Measurements from ENCODE around the gene SCEL. TPM values are rescaled to one million over a fixed set of nuclear protein-coding genes. Genes with fewer than 3 reads are reported as not detected.
"Not testable (repeated sequence)": the region's sequence is repeated elsewhere in the genome, so short reads cannot be mapped to it uniquely, and the experiment has no call there.

Gene SCEL
- polyA plus RNA-seq, 2 of the 4 experiments (the other 2 are of a cell fraction), result 0.06 to 1.4 TPM

DNA sequence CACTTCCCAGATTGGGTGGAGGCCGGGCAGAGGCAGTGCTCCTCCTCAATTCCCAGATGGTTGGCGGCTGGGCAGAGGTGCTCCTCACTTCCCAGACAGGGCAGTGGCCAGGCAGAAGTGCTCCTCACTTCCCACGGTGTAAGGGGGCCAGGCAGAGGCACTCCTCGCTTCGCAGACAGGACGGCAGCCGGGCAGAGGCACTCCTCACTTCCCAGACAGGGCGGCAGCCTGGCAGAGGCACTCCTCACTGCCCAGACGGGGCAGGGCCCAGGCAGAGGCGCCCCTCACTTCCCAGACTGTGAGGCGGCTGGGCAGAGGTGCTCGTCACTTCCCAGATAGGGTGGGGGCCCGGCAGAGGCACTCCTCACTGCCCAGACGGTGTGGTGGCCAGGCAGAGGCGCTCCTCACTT, 125.3 kb downstream of the SCEL start:
- no peak overlapping the region for H3K4me2 ChIP-seq
- no peak for FAIRE-seq
- H3K4me1 ChIP-seq, result no peaks in the 10 kb centered on the region
- no peak for DNase-seq (ENCODE audit: low read depth in 1 of 2, low spot score in 1 of 2)
- ATAC-seq, result no peak
- ChIA-PET CTCF (no interaction called here), POLR2A (no interaction called here)
- no peak overlapping the region for H3K27ac ChIP-seq
- H3K9me3 ChIP-seq, result no peaks in the 10 kb centered on the region
- no peak for TF ChIP-seq CBX8 (IDR thresholded peaks at IDR 0.05)
- 14% methylated on average over 1 of the region's 15 CpGs for WGBS (ENCODE audit: missing lambda C conversion rate)
- no peak overlapping the region for H3K4me3 ChIP-seq

DNA sequence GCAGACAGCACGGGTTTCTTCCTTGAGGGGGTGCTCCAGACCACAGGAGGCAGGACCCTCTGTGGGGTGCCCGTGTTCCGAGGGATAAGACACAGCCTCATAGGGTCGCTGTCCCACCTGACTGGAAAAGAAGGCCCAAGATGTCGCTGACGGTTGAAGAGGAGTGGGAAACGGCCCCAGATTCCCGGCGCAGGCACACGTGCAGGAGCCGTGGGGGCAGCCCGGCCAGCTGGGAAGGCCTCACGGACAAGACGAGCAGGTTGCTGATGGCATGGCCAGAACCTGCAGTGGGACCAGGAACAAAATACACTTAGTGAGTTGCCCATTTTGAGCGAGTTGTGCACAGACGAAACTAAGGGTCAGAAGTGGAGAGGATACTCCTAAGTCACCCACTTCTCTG, 126.8 kb downstream of the SCEL start:
- CTCF ChIA-PET; H3K9me3 ChIP-seq; H3K27ac ChIP-seq; H3K4me3 ChIP-seq; DNase-seq (ENCODE audit: low read depth in 1 of 2, low spot score in 1 of 2); POLR2A ChIA-PET; ATAC-seq; H3K4me2 ChIP-seq; FAIRE-seq; H3K4me1 ChIP-seq: not testable (repeated sequence)
- WGBS (ENCODE audit: missing lambda C conversion rate), result 38% methylated on average over 7 of the region's 16 CpGs

DNA sequence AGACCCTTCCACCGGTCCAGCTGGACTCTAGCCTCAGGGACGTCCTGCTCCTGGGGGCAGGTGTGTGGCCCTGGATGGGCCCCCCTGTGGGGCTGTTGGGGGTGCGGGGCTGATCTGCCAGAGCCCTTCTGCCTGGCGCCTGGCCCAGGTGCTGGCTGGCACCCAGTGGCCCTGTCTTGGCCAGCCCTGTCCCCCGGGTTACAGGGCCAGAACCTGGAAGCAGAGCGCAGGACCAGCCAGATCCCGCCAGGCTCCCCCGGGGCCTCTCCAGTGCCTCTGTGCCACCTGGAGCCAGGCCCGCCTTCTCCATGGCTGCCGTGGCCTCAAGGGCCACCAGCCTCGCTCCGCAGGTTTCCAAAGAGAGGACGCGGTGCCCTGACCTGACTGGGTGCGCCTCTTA, 127.3 kb downstream of the SCEL start:
- H3K4me1 ChIP-seq; POLR2A ChIA-PET; H3K4me2 ChIP-seq; H3K4me3 ChIP-seq; FAIRE-seq; H3K9me3 ChIP-seq; DNase-seq (ENCODE audit: low read depth in 1 of 2, low spot score in 1 of 2); ATAC-seq; CTCF ChIA-PET; H3K27ac ChIP-seq: not testable (repeated sequence)
- no CpG with 5 or more reads among the region's 15 CpGs for WGBS (ENCODE audit: missing lambda C conversion rate)

DNA sequence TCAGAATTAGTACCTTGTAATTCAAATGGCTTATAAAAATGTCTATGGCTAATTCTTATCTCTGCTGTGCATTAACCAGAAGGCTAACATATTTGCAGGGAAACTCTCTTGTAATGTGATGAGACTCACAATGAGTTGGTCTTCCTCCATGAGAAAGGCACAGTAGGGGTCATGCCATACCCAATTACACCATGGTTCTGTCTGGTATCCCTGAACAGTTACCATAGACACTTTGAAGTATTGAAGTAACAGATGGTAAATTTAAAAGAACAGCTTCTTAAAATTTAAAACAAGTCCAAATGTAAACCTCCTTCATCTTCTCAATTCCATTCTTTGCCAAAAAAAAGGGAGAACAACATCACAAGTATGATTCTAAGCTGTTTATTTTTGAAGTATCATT, 139.3 kb downstream of the SCEL start:
- DNase-seq (ENCODE audit: low read depth in 1 of 2, low spot score in 1 of 2) (no peak), FAIRE-seq (no peak), ATAC-seq (no peak)
- POLR2A ChIA-PET, result no interaction called here
- H3K27ac ChIP-seq, result no peak overlapping the region
- H3K4me2 ChIP-seq, result no peak overlapping the region
- CTCF ChIA-PET, result no interaction called here
- H3K4me1 ChIP-seq, result no peaks in the 10 kb centered on the region
- H3K9me3 ChIP-seq, result no peaks in the 10 kb centered on the region
- no peak overlapping the region for H3K4me3 ChIP-seq
- TF ChIP-seq ZC3H11A (IDR thresholded peaks at IDR 0.05) (no peak), ESRRA (IDR thresholded peaks at IDR 0.05; ENCODE audit: borderline replicate concordance, low read length) (no peak), BHLHE40 (IDR thresholded peaks at IDR 0.05; ENCODE audit: low read depth, low read length) (no peak), HOXB13 (CRISPR knock-in tag; IDR thresholded peaks at IDR 0.05; ENCODE audit: low read depth) (no peak), RCOR1 (IDR thresholded peaks at IDR 0.05; ENCODE audit: low read depth, low read length) (no peak), CBX2 (IDR thresholded peaks at IDR 0.05; ENCODE audit: borderline replicate concordance, low read depth) (no peak), EHF (CRISPR knock-in tag; IDR thresholded peaks at IDR 0.05) (no peak)
- TF ChIP-seq, protein P1, sequence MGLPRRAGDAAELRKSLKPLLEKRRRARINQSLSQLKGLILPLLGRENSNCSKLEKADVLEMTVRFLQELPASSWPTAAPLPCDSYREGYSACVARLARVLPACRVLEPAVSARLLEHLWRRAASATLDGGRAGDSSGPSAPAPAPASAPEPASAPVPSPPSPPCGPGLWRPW (IDR thresholded peaks at IDR 0.05), result no peak

DNA sequence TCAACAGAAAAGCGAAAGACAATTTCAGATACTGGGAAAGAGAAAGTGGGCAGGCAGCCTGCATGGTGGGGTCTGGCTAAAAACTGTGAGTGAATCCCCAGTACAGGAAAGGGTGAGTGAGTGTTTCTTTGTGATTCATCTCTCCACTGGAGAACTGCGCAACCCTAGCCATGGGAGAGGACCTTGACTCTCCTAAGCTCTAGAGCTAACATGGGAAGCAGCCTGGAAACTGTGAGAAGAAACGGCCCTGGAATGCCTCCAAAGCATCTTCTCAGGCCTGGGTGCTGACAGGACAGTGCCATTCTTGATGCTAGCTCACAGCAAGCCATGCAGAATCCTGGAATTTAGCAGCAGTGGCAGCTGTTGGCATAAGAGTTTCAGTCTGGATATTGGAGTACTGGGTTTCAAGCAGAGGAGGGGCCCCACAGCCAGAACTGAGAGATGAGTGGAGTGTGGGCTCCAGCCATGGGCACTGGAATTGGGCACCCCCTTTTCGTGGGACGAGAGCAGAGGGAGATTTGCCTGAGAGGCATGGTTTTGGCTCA, 143.3 kb downstream of the SCEL start:
- Histone ChIP-seq H3K9me3 (no peaks in the 10 kb centered on the region), H3K4me2 (no peak overlapping the region), H3K4me1 (no peaks in the 10 kb centered on the region), H3K4me3 (no peak overlapping the region), H3K27ac (no peak overlapping the region)
- WGBS (ENCODE audit: missing lambda C conversion rate), result 0% methylated on average over 3 of the region's 5 CpGs
- POLR2A ChIA-PET, result no interaction called here
- ATAC-seq, result no peak; a peak in 1 of 6 replicates
- FAIRE-seq, result no peak
- DNase-seq (ENCODE audit: low read depth in 1 of 2, low spot score in 1 of 2), result no peak
- CTCF ChIA-PET, result no interaction called here
- TF ChIP-seq GATA3 (IDR thresholded peaks at IDR 0.05; ENCODE audit: borderline replicate concordance), result no peak
- no peak for TF ChIP-seq EHMT2 (IDR thresholded peaks at IDR 0.05; ENCODE audit: low read depth)
- TF ChIP-seq, protein P2, sequence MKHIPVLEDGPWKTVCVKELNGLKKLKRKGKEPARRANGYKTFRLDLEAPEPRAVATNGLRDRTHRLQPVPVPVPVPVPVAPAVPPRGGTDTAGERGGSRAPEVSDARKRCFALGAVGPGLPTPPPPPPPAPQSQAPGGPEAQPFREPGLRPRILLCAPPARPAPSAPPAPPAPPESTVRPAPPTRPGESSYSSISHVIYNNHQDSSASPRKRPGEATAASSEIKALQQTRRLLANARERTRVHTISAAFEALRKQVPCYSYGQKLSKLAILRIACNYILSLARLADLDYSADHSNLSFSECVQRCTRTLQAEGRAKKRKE (CRISPR knock-in tag; IDR thresholded peaks at IDR 0.05; ENCODE audit: low read depth), result no peak
- no peak for TF ChIP-seq NFE2L2 (conservative IDR thresholded peaks at IDR 0.05; ENCODE audit: low read length)
- TF ChIP-seq, protein P3, sequence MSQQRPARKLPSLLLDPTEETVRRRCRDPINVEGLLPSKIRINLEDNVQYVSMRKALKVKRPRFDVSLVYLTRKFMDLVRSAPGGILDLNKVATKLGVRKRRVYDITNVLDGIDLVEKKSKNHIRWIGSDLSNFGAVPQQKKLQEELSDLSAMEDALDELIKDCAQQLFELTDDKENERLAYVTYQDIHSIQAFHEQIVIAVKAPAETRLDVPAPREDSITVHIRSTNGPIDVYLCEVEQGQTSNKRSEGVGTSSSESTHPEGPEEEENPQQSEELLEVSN (IDR thresholded peaks at IDR 0.05; ENCODE audit: borderline replicate concordance, low read depth), result no peak
- TF ChIP-seq FOXS1 (CRISPR knock-in tag; IDR thresholded peaks at IDR 0.05), result no peak
- no peak for TF ChIP-seq KDM1A (IDR thresholded peaks at IDR 0.05; ENCODE audit: low read depth)
- no peak for TF ChIP-seq ZNF302 (CRISPR knock-in tag; IDR thresholded peaks at IDR 0.05)
- no peak for TF ChIP-seq RAD21 (conservative IDR thresholded peaks at IDR 0.05 in 1 of 2, IDR thresholded peaks at IDR 0.05 in 1 of 2)
- no peak for TF ChIP-seq RARB (CRISPR knock-in tag; IDR thresholded peaks at IDR 0.05)
- no peak for TF ChIP-seq PHF8 (IDR thresholded peaks at IDR 0.05; ENCODE audit: borderline replicate concordance, low read depth)
- no peak for TF ChIP-seq TFCP2L1 (CRISPR knock-in tag; IDR thresholded peaks at IDR 0.05)
- TF ChIP-seq, protein P4, sequence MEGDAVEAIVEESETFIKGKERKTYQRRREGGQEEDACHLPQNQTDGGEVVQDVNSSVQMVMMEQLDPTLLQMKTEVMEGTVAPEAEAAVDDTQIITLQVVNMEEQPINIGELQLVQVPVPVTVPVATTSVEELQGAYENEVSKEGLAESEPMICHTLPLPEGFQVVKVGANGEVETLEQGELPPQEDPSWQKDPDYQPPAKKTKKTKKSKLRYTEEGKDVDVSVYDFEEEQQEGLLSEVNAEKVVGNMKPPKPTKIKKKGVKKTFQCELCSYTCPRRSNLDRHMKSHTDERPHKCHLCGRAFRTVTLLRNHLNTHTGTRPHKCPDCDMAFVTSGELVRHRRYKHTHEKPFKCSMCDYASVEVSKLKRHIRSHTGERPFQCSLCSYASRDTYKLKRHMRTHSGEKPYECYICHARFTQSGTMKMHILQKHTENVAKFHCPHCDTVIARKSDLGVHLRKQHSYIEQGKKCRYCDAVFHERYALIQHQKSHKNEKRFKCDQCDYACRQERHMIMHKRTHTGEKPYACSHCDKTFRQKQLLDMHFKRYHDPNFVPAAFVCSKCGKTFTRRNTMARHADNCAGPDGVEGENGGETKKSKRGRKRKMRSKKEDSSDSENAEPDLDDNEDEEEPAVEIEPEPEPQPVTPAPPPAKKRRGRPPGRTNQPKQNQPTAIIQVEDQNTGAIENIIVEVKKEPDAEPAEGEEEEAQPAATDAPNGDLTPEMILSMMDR (IDR thresholded peaks at IDR 0.05), result no peak
- TF ChIP-seq CHD4 (IDR thresholded peaks at IDR 0.05; ENCODE audit: borderline replicate concordance), result no peak
- TF ChIP-seq, protein P5, sequence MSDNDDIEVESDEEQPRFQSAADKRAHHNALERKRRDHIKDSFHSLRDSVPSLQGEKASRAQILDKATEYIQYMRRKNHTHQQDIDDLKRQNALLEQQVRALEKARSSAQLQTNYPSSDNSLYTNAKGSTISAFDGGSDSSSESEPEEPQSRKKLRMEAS (IDR thresholded peaks at IDR 0.05), result no peak
- no peak for TF ChIP-seq JUN (IDR thresholded peaks at IDR 0.05)
